ENCODE measurements around the gene OR4Q2. TPM values are rescaled to one million over a fixed set of nuclear protein-coding genes. Genes with fewer than 3 reads are reported as not detected.

OR4Q2 gene
- total and polyA plus RNA-seq, 2 donors (not counting 3 experiments of a cell fraction or from before 2014, with no cell fraction given): not detected

DNA sequence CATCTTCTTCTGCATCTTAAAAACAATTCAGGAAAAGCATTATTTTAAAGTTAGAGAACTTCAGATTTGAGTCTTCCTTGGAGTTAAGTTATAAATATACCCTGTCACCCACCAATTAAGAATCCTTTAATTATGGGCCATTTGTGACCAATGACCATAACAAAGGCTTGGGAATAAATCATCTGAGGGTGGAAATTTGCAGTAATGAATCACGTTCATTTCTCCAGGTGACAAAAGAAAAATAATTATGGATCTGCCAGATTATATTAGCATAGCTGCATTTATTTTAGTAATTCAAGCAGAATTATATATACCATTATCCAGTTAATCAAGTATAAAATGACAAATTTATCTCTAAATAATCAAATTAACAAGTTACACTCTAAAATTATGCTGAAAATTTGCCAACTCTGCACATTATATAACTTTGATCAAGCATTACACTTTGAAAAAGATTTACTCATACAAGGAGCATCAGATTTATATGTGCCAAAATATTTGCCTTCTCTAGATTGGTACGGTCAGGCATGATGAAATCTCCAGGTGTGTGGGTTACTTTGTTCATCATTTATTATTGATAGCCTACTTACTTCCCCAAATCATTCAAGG lies 17.4 kb downstream of the OR4Q2 start, which contains the start of gene OR4K14:
TSS of gene OR4K14 (minus strand) at position 51 of the 609 bp plus-strand sequence. CDS start 4,114 bp downstream, outside the sequence.
- Histone ChIP-seq H3K9ac (replicated peaks; ENCODE audit: extremely low read depth, insufficient read depth, low read length) (no peak within 1 kb of the TSS), H3K4me1 (ENCODE audit: control insufficient read depth, extremely low read depth, insufficient read depth, low read length) (no peaks in the 10 kb centered on the region), H3K79me2 (ENCODE audit: control insufficient read depth, insufficient read depth, low read length) (no peaks in the 10 kb centered on the region), H3K9me3 (replicated peaks; ENCODE audit: control insufficient read depth, insufficient read depth, low read length) (peaks cover 4% of the 10 kb centered on the region), H3K9me1 (replicated peaks; ENCODE audit: control insufficient read depth, extremely low read depth, insufficient read depth, low read length) (no peaks in the 10 kb centered on the region), H2AFZ (ENCODE audit: low read depth, low read length) (no peak within 1 kb of the TSS), H3K36me3 (ENCODE audit: control insufficient read depth in 2 of 2, extremely low read depth in 1 of 2, insufficient read depth in 2 of 2, low read length in 2 of 2) (no peaks in the 10 kb centered on the region), H3K4me2 (ENCODE audit: insufficient read depth, low read length) (no peak within 1 kb of the TSS), H3K27ac (ENCODE audit: insufficient read depth, low read depth, low read length) (no peak within 1 kb of the TSS), H3K4me3 (replicated peaks in 1 of 3; ENCODE audit: insufficient read depth in 1 of 3, low read depth in 1 of 3, low read length in 3 of 3) (no peak within 1 kb of the TSS), H3K27me3 (ENCODE audit: control insufficient read depth in 2 of 2, insufficient read depth in 2 of 2, low read length in 2 of 2) (no peaks in the 10 kb centered on the region), H4K20me1 (replicated peaks; ENCODE audit: control insufficient read depth, extremely low read depth, insufficient read depth, low read length) (no peaks in the 10 kb centered on the region)
- DNase-seq (ENCODE audit: low read depth, low spot score) (no peak), FAIRE-seq (no peak)
- BruUV-seq (replicated peaks): no TSS peak
- CTCF ChIA-PET: no interaction called here
- POLR2A ChIA-PET: no interaction called here
- dilution Hi-C loops (cut with MboI; ENCODE audit: extremely low pct_ligation_motif_present, low sequenced_read_pairs) (no loop called here), intact Hi-C loops (cut with micrococcal nuclease) (no loop called here)
- TF ChIP-seq POLR2A (IDR thresholded peaks at IDR 0.05; ENCODE audit: low read depth, low read length) (no peak), EZH2 (IDR thresholded peaks at IDR 0.05; ENCODE audit: borderline replicate concordance, low read depth, low read length, severe bottlenecking) (no peak), FOS (IDR thresholded peaks at IDR 0.05; ENCODE audit: borderline replicate concordance, insufficient read depth, low read length) (no peak), GATA2 (IDR thresholded peaks at IDR 0.05; ENCODE audit: insufficient read depth, insufficient read length, low read depth, low read length) (no peak), MAX (IDR thresholded peaks at IDR 0.05; ENCODE audit: insufficient read depth, insufficient read length) (no peak), MYC (IDR thresholded peaks at IDR 0.05; ENCODE audit: low read depth, low read length) (no peak), CTCF (IDR thresholded peaks at IDR 0.05; ENCODE audit: extremely low read depth in 1 of 2, insufficient read depth in 1 of 2, low read depth in 1 of 2, low read length in 2 of 2) (no peak), POLR2AphosphoS5 (IDR thresholded peaks at IDR 0.05; ENCODE audit: insufficient read depth, low read depth, low read length) (no peak), JUN (IDR thresholded peaks at IDR 0.05; ENCODE audit: borderline replicate concordance, insufficient read depth, insufficient read length, low read depth) (no peak)
